ENCODE measurements around the gene AVL9.
"Not testable (repeated sequence)": the region's sequence is repeated elsewhere in the genome, so short reads cannot be mapped to it uniquely, and the experiment has no call there.

The AVL9 gene

GRCh38 chr7:32609463-32609862 is 114.2 kb downstream of the AVL9 start:
- TF ChIP-seq CTCF (IDR thresholded peaks at IDR 0.05) (no peak), ZFX (IDR thresholded peaks at IDR 0.05; ENCODE audit: borderline replicate concordance) (no peak)

GRCh38 chr7:32611201-32612099 is 116.2 kb downstream of the AVL9 start:
- TF ChIP-seq CTCF (IDR thresholded peaks at IDR 0.05): no peak
- H3K27ac ChIP-seq: no peak overlapping the region

More at GRCh38 chr7:32609463-32609862, 114.2 kb downstream of the AVL9 start:
- H3K27ac ChIP-seq: no peak overlapping the region

- H3K27ac ChIP-seq: no peak overlapping the region
- TF ChIP-seq CTCF (IDR thresholded peaks at IDR 0.05): no peak
- TF ChIP-seq ZFX (IDR thresholded peaks at IDR 0.05; ENCODE audit: borderline replicate concordance): no peak
Observed at GRCh38 chr7:32616625-32617024, 121.3 kb downstream of the AVL9 start.

GRCh38 chr7:32618470-32618869 is 123.2 kb downstream of the AVL9 start:
- TF ChIP-seq CTCF (IDR thresholded peaks at IDR 0.05) (no peak), ZFX (IDR thresholded peaks at IDR 0.05; ENCODE audit: borderline replicate concordance) (no peak)
- H3K27ac ChIP-seq: no peak overlapping the region

- no peak for TF ChIP-seq ZFX (IDR thresholded peaks at IDR 0.05; ENCODE audit: borderline replicate concordance)
- no peak for TF ChIP-seq CTCF (IDR thresholded peaks at IDR 0.05)
- H3K27ac ChIP-seq: no peak overlapping the region
Observed at GRCh38 chr7:32618987-32619386, 123.7 kb downstream of the AVL9 start.

- not testable (repeated sequence) for H3K27ac ChIP-seq
Observed at GRCh38 chr7:32619416-32619815, 124.1 kb downstream of the AVL9 start.

GRCh38 chr7:32631021-32631420 is 135.7 kb downstream of the AVL9 start:
- no peak for TF ChIP-seq CTCF (IDR thresholded peaks at IDR 0.05)
- TF ChIP-seq ZFX (IDR thresholded peaks at IDR 0.05; ENCODE audit: borderline replicate concordance): no peak
- no peak overlapping the region for H3K27ac ChIP-seq

- not testable (repeated sequence) for H3K27ac ChIP-seq
Observed at GRCh38 chr7:32631590-32632497, 136.6 kb downstream of the AVL9 start.

GRCh38 chr7:32633446-32633845 is 138.2 kb downstream of the AVL9 start:
- H3K27ac ChIP-seq: not testable (repeated sequence)

- H3K27ac ChIP-seq: not testable (repeated sequence)
Observed at GRCh38 chr7:32634798-32635393, 139.6 kb downstream of the AVL9 start.

GRCh38 chr7:32636725-32637462 is 141.6 kb downstream of the AVL9 start:
- not testable (repeated sequence) for H3K27ac ChIP-seq

Data from 22Rv1 (cell line).